Ishikawa (cell line): Measurements from ENCODE around the gene CDC40.

ENCODE experiments used
- CEBPB ChIP-seq: IDR thresholded peaks from 2 replicates; pipeline ENCODE4 v1.6.1; 2012
- CREB1 ChIP-seq: IDR thresholded peaks from 2 replicates; pipeline ENCODE4 v1.6.1; 2012; ENCODE audit warnings: low read depth
- EGR1 ChIP-seq: IDR thresholded peaks from 2 replicates; pipeline ENCODE4 v1.6.1; 2012
- EP300 ChIP-seq: IDR thresholded peaks from 2 replicates; pipeline ENCODE4 v1.6.1; 2012; ENCODE audit warnings: borderline replicate concordance
- FOXM1 ChIP-seq: IDR thresholded peaks from 2 replicates; pipeline ENCODE4 v1.6.1; 2012; ENCODE audit warnings: low read depth, borderline replicate concordance
- NFIC ChIP-seq: IDR thresholded peaks from 2 replicates; pipeline ENCODE4 v1.6.1; 2012
- RAD21 ChIP-seq: IDR thresholded peaks from 2 replicates; pipeline ENCODE4 v1.6.1; 2012; ENCODE audit warnings: low read depth
- REST ChIP-seq: IDR thresholded peaks from 2 replicates; pipeline ENCODE4 v1.6.1; 2012; ENCODE audit warnings: low read depth, mild to moderate bottlenecking
- TAF1 ChIP-seq: IDR thresholded peaks from 2 replicates; pipeline ENCODE4 v1.6.1; 2012; ENCODE audit warnings: low read depth, mild to moderate bottlenecking
- TCF12 ChIP-seq: IDR thresholded peaks from 2 replicates; pipeline ENCODE4 v1.6.1; 2012; ENCODE audit warnings: low read depth
- TEAD4 ChIP-seq: IDR thresholded peaks from 2 replicates; pipeline ENCODE4 v1.6.1; 2012
- YY1 ChIP-seq: IDR thresholded peaks from 2 replicates; pipeline ENCODE4 v1.6.1; 2012; ENCODE audit warnings: low read depth
- ZBTB7A ChIP-seq: IDR thresholded peaks from 2 replicates; pipeline ENCODE4 v1.6.1; 2012; ENCODE audit warnings: low read depth
- TF ChIP-seq, protein P1 (sequence below): IDR thresholded peaks from 2 replicates; pipeline ENCODE4 v1.6.1; 2012
- TF ChIP-seq, protein P2 (sequence below): IDR thresholded peaks from 2 replicates; pipeline ENCODE4 v1.6.1; 2012

CDC40 gene

GRCh38 chr6:110147870-110148269 is 32.4 kb upstream of the CDC40 start:
- TF ChIP-seq TEAD4 (no peak), REST (no peak), EGR1 (no peak)

- TF ChIP-seq NFIC (no peak), ZBTB7A (no peak), EP300 (no peak), YY1 (no peak), CREB1 (no peak), RAD21 (no peak), TEAD4 (no peak), REST (no peak), FOXM1 (no peak), EGR1 (no peak), TAF1 (no peak), CEBPB (no peak)
- TF ChIP-seq, protein P1, sequence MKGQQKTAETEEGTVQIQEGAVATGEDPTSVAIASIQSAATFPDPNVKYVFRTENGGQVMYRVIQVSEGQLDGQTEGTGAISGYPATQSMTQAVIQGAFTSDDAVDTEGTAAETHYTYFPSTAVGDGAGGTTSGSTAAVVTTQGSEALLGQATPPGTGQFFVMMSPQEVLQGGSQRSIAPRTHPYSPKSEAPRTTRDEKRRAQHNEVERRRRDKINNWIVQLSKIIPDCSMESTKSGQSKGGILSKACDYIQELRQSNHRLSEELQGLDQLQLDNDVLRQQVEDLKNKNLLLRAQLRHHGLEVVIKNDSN: no peak
- TF ChIP-seq, protein P2, sequence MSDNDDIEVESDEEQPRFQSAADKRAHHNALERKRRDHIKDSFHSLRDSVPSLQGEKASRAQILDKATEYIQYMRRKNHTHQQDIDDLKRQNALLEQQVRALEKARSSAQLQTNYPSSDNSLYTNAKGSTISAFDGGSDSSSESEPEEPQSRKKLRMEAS: no peak
Observed at GRCh38 chr6:110158479-110158878, 21.7 kb upstream of the CDC40 start.

GRCh38 chr6:110170081-110170480 is 10.1 kb upstream of the CDC40 start:
- TF ChIP-seq RAD21 (no peak), YY1 (no peak), FOXM1 (no peak), EGR1 (no peak), TEAD4 (no peak), ZBTB7A (no peak), REST (no peak), TAF1 (no peak), TCF12 (no peak), EP300 (no peak), CEBPB (no peak)
- TF ChIP-seq, protein P1: no peak
- TF ChIP-seq, protein P2: no peak

DNA sequence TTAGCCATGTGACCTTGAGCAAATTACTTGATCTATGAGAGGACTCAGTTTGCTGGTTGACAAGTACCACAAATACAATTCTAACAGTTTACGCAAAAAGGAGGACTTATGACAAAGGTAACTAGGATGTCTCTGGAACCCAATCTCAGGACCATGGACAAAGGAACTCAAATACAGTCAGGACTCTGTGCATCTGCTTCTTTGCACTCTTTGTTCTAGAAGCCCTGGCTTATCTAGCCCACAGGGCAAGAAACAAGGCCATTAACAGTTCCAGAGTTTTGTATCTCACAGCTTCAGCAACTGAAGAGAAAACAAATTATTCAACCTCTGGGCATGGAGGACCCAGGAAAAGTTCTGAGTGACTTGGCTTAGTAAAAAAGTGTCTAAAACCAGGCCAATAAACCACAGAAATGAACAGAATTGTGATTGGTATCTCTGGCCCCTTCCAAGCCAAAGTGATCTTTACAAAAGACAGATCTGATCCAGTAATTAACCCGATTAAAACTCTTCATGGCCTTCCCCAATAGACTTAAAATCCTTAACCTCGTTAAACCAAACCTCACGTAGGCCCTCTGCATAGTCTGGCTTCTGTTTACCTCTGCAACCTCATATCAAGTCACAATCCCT is 6.6 kb upstream of the CDC40 start:
- peak; percentile 77 for TF ChIP-seq REST
- no peak for TF ChIP-seq YY1
- no peak for TF ChIP-seq FOXM1
